IMR-90 (cell line): ENCODE data around the gene CCNDBP1.

Experiments used
- CHD1 ChIP-seq: IDR thresholded peaks from 2 replicates; pipeline ENCODE4 v1.6.1; 2012; ENCODE audit warnings: low read depth, low read length, improper control_type of control experiment
- CTCF ChIP-seq: conservative IDR thresholded peaks from 2 replicates; pipeline ENCODE4 v1.5.1; 2012; ENCODE audit warnings: mild to moderate bottlenecking, low read depth, low read length, improper control_type of control experiment
- FOS ChIP-seq: fragments of 150-350 bp; IDR thresholded peaks from 2 replicates; pipeline ENCODE4 v1.6.1; 2016; ENCODE audit warnings: low read depth, low read length
- POLR2A ChIP-seq: IDR thresholded peaks from 2 replicates; pipeline ENCODE4 v1.6.1; 2012; ENCODE audit warnings: mild to moderate bottlenecking, low read depth, low read length
- RFX5 ChIP-seq: IDR thresholded peaks from 2 replicates; pipeline ENCODE4 v1.8.0; 2012; ENCODE audit warnings: low read depth, mild to moderate bottlenecking, low read length, moderate library complexity
- SMC3 ChIP-seq: fragments of 150-350 bp; IDR thresholded peaks from 2 replicates; pipeline ENCODE4 v1.6.1; 2016; ENCODE audit warnings: low read depth, mild to moderate bottlenecking, antibody characterized with exemption, low read length, moderate library complexity

DNA sequence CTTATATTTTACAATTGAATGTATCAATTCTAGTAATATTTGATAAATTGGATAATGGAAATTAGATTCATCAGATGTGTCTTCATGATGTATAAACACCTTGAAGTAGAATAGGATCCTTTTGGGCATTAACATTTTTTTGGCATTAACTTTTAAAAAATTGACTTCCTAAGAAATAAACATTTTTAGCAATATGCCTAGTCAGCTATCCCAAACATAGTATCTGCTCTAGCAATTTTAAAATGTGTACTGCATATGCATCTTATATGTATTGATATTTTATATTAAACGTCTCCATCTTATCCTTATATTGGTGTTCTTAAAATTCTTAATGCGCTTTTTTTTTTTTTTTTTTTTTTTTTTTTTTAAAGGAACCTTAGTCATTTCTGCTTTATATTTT lies 8.5 kb downstream of the CCNDBP1 start:
- TF ChIP-seq CTCF: no peak
- no peak for TF ChIP-seq RFX5
- no peak for TF ChIP-seq POLR2A
- no peak for TF ChIP-seq FOS
- no peak for TF ChIP-seq CHD1
- TF ChIP-seq SMC3: no peak
